IPS-NIHi7 (cell line): ENCODE data around the gene DNAAF8.

Experiments
- DNase-seq: peaks from one replicate; pipeline ENCODE4 v3.0.0; 2012; ENCODE audit warnings: mixed read lengths; ENCODE audit errors: extremely low spot score

DNAAF8 gene

GRCh38 chr16:4734063-4734729 lies at the start of gene DNAAF8, which contains the start of gene ANKS3:
TSS of gene DNAAF8 (plus strand) at chr16:4734537. CDS start at chr16:4736515, 1,978 bp downstream.
TSS of gene ANKS3 (minus strand) at chr16:4734271. CDS start at chr16:4730149, 4,122 bp downstream.
- DNase-seq, result peak; percentile 99

GRCh38 chr16:4684763-4685162 lies 49.6 kb upstream of the DNAAF8 start:
- no peak for DNase-seq

GRCh38 chr16:4685292-4685691 lies 49.0 kb upstream of the DNAAF8 start:
- DNase-seq, result no peak

- DNase-seq, result no peak
Measured at GRCh38 chr16:4685776-4686496, 48.4 kb upstream of the DNAAF8 start.

GRCh38 chr16:4686497-4687210 lies 47.7 kb upstream of the DNAAF8 start:
- DNase-seq, result no peak

- no peak for DNase-seq
Measured at GRCh38 chr16:4687416-4687815, 46.9 kb upstream of the DNAAF8 start.

- DNase-seq, result no peak
Measured at GRCh38 chr16:4687946-4688673, 46.2 kb upstream of the DNAAF8 start.

GRCh38 chr16:4688674-4689045 lies 45.7 kb upstream of the DNAAF8 start:
- no peak for DNase-seq

GRCh38 chr16:4689091-4689671 lies 45.2 kb upstream of the DNAAF8 start:
- DNase-seq, result no peak

GRCh38 chr16:4689864-4690704 lies 44.3 kb upstream of the DNAAF8 start:
- DNase-seq, result no peak

GRCh38 chr16:4690946-4691665 lies 43.2 kb upstream of the DNAAF8 start:
- DNase-seq, result no peak

- no peak for DNase-seq
Measured at GRCh38 chr16:4691666-4692412, 42.5 kb upstream of the DNAAF8 start.

- DNase-seq, result no peak
Measured at GRCh38 chr16:4692460-4693295, 41.7 kb upstream of the DNAAF8 start.

GRCh38 chr16:4693296-4693955 lies 40.9 kb upstream of the DNAAF8 start, which contains the start of gene NUDT16L1:
TSS of gene NUDT16L1 (plus strand) at chr16:4693562. CDS start at chr16:4693727, 165 bp downstream.
- peak; percentile 100 for DNase-seq

- DNase-seq, result peak; percentile 60
Measured at GRCh38 chr16:4693956-4694641, 40.2 kb upstream of the DNAAF8 start.

- no peak for DNase-seq
Measured at GRCh38 chr16:4694642-4695451, 39.5 kb upstream of the DNAAF8 start.
